Hepatocyte (in vitro differentiated cells): ENCODE data around the gene PLEKHG5. TPM values are rescaled to one million over a fixed set of nuclear protein-coding genes. Genes with fewer than 3 reads are reported as not detected.

ENCODE experiments used
- DNase-seq: peaks from one replicate; pipeline ENCODE4 v3.0.0-alpha.2; 2016; ENCODE audit warnings: low spot score
- H2AFZ ChIP-seq: fragments of 200-600 bp; sonication (generic); 2 replicates; pipeline ENCODE4 v1.6.0; 2016; ENCODE audit warnings: antibody characterized with exemption, mild to moderate bottlenecking
- H3K27ac ChIP-seq: fragments of 200-600 bp; sonication (generic); 2 replicates; pipeline ENCODE4 v1.5.1; 2016; ENCODE audit warnings: mild to moderate bottlenecking
- H3K27me3 ChIP-seq: fragments of 200-600 bp; sonication (generic); 2 replicates; pipeline ENCODE4 v1.6.1; 2016
- H3K36me3 ChIP-seq: fragments of 200-600 bp; sonication (generic); replicated peaks from 2 replicates; pipeline ENCODE4 v1.5.1; 2016; ENCODE audit warnings: low read depth; ENCODE audit not compliant: insufficient read depth
- H3K4me1 ChIP-seq: fragments of 200-600 bp; sonication (generic); 2 replicates; pipeline ENCODE4 v1.5.1; 2016; ENCODE audit warnings: mild to moderate bottlenecking, moderate library complexity; ENCODE audit not compliant: insufficient read depth
- H3K4me2 ChIP-seq: fragments of 200-600 bp; sonication (generic); 2 replicates; pipeline ENCODE4 v1.6.0; 2016
- H3K4me3 ChIP-seq: fragments of 200-600 bp; sonication (generic); 2 replicates; pipeline ENCODE4 v1.5.1; 2016; ENCODE audit warnings: mild to moderate bottlenecking
- H3K79me2 ChIP-seq: fragments of 200-600 bp; sonication (generic); 2 replicates; pipeline ENCODE4 v1.6.0; 2017; ENCODE audit warnings: mild to moderate bottlenecking
- H3K9me2 ChIP-seq: fragments of 200-600 bp; sonication (generic); replicated peaks from 2 replicates; pipeline ENCODE4 v1.6.0; 2017; ENCODE audit warnings: mild to moderate bottlenecking; ENCODE audit not compliant: insufficient read depth
- H3K9me3 ChIP-seq: fragments of 200-600 bp; sonication (generic); 2 replicates; pipeline ENCODE4 v1.5.1; 2016; ENCODE audit warnings: low read depth, mild to moderate bottlenecking
- H4K20me1 ChIP-seq: fragments of 200-600 bp; sonication (generic); 2 replicates; pipeline ENCODE4 v1.6.0; 2016; ENCODE audit warnings: mild to moderate bottlenecking; ENCODE audit not compliant: insufficient read depth, poor library complexity, severe bottlenecking
- CTCF ChIP-seq: fragments of 200-600 bp; sonication (generic); IDR thresholded peaks from 2 replicates; pipeline ENCODE4 v1.5.1; 2016; ENCODE audit warnings: antibody characterized with exemption, mild to moderate bottlenecking; ENCODE audit not compliant: poor library complexity
- EZH2 ChIP-seq: fragments of 200-600 bp; sonication (generic); IDR thresholded peaks from 2 replicates; pipeline ENCODE4 v1.6.1; 2016; ENCODE audit warnings: antibody characterized with exemption, mild to moderate bottlenecking, borderline replicate concordance
- EZH2phosphoT487 ChIP-seq: fragments of 200-600 bp; sonication (generic); IDR thresholded peaks from one replicate; pipeline ENCODE4 v1.6.1; 2018; ENCODE audit warnings: antibody characterized with exemption, mild to moderate bottlenecking, low read depth, moderate library complexity; ENCODE audit not compliant: unreplicated experiment, severe bottlenecking
- WGBS: methylation state at CpG from one replicate; pipeline ENCODE4 v1.1.6; 2016; ENCODE audit warnings: low lambda C conversion rate; ENCODE audit errors: missing lambda C conversion rate; 5-methylcytosine and 5-hydroxymethylcytosine counted together
- polyA plus RNA-seq: library from polyadenylated mRNA; unstranded; fragments of >200 nt; fragmentation: Nextera tagmentation; extraction: Ambion mirVana; gene quantifications from 2 replicates; pipeline ENCODE4 v1.2.1, GENCODE V29; 2016
- total RNA-seq: library from RNA; depleted of rRNA; stranded (reverse); fragments of >200 nt; gene quantifications from 2 replicates; pipeline ENCODE4 v1.2.3, GENCODE V29; 2014

PLEKHG5 gene
- total and polyA plus RNA-seq, 2 experiments from 2014 or later: 11.5 to 13.3 TPM

DNA sequence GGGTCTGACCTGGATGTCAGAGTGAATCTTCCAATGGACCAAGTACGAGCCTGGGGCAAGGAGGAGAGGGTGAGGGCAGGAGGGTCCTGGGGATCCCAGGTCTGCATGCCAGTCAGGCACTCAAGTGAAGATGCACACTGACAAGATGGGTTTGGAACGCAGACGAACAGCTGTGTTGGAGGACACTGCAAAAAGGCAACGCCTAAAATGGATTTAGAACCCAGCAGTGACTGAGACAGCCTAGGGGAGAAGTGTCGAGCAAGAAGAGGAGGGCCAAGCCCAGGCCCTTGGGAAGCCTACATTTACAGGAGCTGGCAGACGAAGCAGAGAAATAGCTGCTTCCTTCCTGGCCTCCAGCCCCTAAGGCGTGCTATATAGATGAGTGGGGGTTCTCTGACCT lies 37.0 kb upstream of the PLEKHG5 start:
- Histone ChIP-seq H3K36me3 (peaks cover 3% of the 10 kb centered on the region), H4K20me1 (no peaks in the 10 kb centered on the region), H3K27ac (no peak overlapping the region), H3K27me3 (no peaks in the 10 kb centered on the region), H3K9me2 (no peaks in the 10 kb centered on the region), H3K79me2 (no peaks in the 10 kb centered on the region), H3K4me2 (no peak overlapping the region), H2AFZ (no peak overlapping the region), H3K4me3 (no peak overlapping the region), H3K9me3 (no peaks in the 10 kb centered on the region), H3K4me1 (no peaks in the 10 kb centered on the region)
- WGBS: 99% methylated on average over 7 of the region's 7 CpGs
- no peak for TF ChIP-seq EZH2
- TF ChIP-seq EZH2phosphoT487: no peak
- TF ChIP-seq CTCF: no peak
- no peak for DNase-seq

DNA sequence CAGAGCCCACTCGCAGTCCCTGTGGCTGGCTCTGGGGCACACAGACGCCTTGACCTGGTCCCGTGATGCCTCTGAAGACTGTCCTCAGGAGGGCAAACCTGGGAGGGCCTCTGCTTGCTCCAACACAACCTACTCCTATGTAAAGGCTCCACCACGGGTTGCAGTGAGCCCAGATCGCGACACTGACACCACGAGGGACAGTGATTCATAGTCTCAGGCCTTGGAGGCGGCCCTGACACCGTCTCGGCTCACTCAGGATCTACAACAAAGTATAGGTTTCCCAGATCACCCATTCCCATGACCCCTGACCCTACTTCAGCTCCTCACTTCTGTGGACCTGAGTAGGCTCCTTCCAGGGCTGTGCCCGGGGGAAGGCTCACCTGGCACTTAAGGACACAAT lies 34.8 kb upstream of the PLEKHG5 start:
- peaks cover 3% of the 10 kb centered on the region for H3K36me3 ChIP-seq
- H3K9me3 ChIP-seq: no peaks in the 10 kb centered on the region
- TF ChIP-seq EZH2 (no peak), EZH2phosphoT487 (no peak), CTCF (no peak)
- no peak overlapping the region for H3K27ac ChIP-seq
- H4K20me1 ChIP-seq: no peaks in the 10 kb centered on the region
- no peak overlapping the region for H3K4me2 ChIP-seq
- no peaks in the 10 kb centered on the region for H3K9me2 ChIP-seq
- H3K4me1 ChIP-seq: no peaks in the 10 kb centered on the region
- no peaks in the 10 kb centered on the region for H3K27me3 ChIP-seq
- H2AFZ ChIP-seq: no peak overlapping the region
- DNase-seq: no peak
- 88% methylated on average over 11 of the region's 11 CpGs for WGBS
- no peak overlapping the region for H3K4me3 ChIP-seq
- H3K79me2 ChIP-seq: no peaks in the 10 kb centered on the region

DNA sequence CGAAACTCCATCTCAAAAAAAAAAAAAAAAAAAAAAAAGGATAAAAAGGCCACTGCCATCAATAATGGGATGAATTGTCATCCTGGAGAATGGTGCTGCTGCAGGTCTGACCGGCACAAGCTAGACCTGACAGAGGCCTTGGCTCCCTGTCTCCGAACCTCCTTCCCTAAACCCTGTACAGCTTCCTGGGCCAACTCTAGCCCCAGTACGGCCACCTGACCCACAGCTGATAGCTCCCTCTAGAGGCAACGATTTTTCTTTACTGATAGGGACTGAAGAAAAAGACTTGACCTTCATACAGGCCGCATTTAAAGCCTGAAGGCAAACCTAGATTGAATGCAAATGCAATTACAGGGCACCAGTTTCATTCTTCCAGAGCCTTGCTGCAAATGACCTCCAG lies 32.1 kb upstream of the PLEKHG5 start:
- DNase-seq: peak; percentile 55
- Histone ChIP-seq H4K20me1 (no peaks in the 10 kb centered on the region), H3K9me2 (no peaks in the 10 kb centered on the region), H3K9me3 (no peaks in the 10 kb centered on the region), H3K4me1 (peaks cover 14% of the 10 kb centered on the region), H3K4me3 (no peak overlapping the region), H3K36me3 (no peaks in the 10 kb centered on the region), H3K27me3 (no peaks in the 10 kb centered on the region), H3K27ac (no peak overlapping the region), H3K4me2 (no peak overlapping the region), H3K79me2 (no peaks in the 10 kb centered on the region), H2AFZ (no peak overlapping the region)
- WGBS: 40% methylated on average over 6 of the region's 6 CpGs
- TF ChIP-seq CTCF (peak; percentile 46), EZH2phosphoT487 (no peak)

GRCh38 chr1:6521536-6521935 lies 30.1 kb upstream of the PLEKHG5 start:
- Histone ChIP-seq H3K4me2 (no peak overlapping the region), H3K4me3 (no peak overlapping the region), H3K36me3 (no peaks in the 10 kb centered on the region), H4K20me1 (no peaks in the 10 kb centered on the region), H2AFZ (no peak overlapping the region), H3K79me2 (no peaks in the 10 kb centered on the region), H3K9me3 (no peaks in the 10 kb centered on the region), H3K27ac (no peak overlapping the region), H3K9me2 (no peaks in the 10 kb centered on the region), H3K4me1 (peaks cover 14% of the 10 kb centered on the region), H3K27me3 (no peaks in the 10 kb centered on the region)
- DNase-seq: no peak
- 61% methylated on average over 5 of the region's 5 CpGs for WGBS
- TF ChIP-seq EZH2phosphoT487 (no peak), CTCF (no peak), EZH2 (no peak)
